Osteoblast (primary cell): ENCODE results near the gene C1orf141. TPM values are rescaled to one million over a fixed set of nuclear protein-coding genes. Genes with fewer than 3 reads are reported as not detected.

ENCODE experiments used
- DNase-seq: peaks from one replicate; pipeline ENCODE4 v3.0.0; 2011; ENCODE audit warnings: low spot score, mixed read lengths; ENCODE audit not compliant: insufficient read length; ENCODE audit errors: missing footprints
- H2AFZ ChIP-seq: 2 replicates; pipeline ENCODE4 v1.6.0; 2011; ENCODE audit warnings: mild to moderate bottlenecking, low read length
- H3K27ac ChIP-seq: 2 replicates; pipeline ENCODE4 v1.5.1; 2011; ENCODE audit warnings: mild to moderate bottlenecking, low read depth, low read length, moderate library complexity
- H3K27me3 ChIP-seq: 2 replicates; pipeline ENCODE4 v1.6.0; 2012; ENCODE audit warnings: mild to moderate bottlenecking, control low read depth, inconsistent platforms, low read length, moderate library complexity; ENCODE audit not compliant: insufficient read depth
- H3K36me3 ChIP-seq: 2 replicates; pipeline ENCODE4 v1.5.1; 2011; ENCODE audit warnings: mild to moderate bottlenecking, low read length, control low read depth, moderate library complexity; ENCODE audit not compliant: insufficient read depth
- H3K4me1 ChIP-seq: 2 replicates; pipeline ENCODE4 v1.5.1; 2011; ENCODE audit warnings: mild to moderate bottlenecking, low read length, control low read depth, moderate library complexity; ENCODE audit not compliant: insufficient read depth
- H3K4me2 ChIP-seq: 2 replicates; pipeline ENCODE4 v1.6.0; 2011; ENCODE audit warnings: mild to moderate bottlenecking, low read length; ENCODE audit not compliant: insufficient read depth
- H3K4me3 ChIP-seq: fragments of 200-600 bp; sonication (generic); 3 replicates; pipeline ENCODE4 v1.5.1; 2012; ENCODE audit warnings: mild to moderate bottlenecking, low read length, inconsistent platforms; ENCODE audit not compliant: insufficient read depth
- H3K79me2 ChIP-seq: 2 replicates; pipeline ENCODE4 v1.6.0; 2012; ENCODE audit warnings: mild to moderate bottlenecking, low read length, control low read depth, inconsistent platforms; ENCODE audit not compliant: insufficient read depth
- H3K9me3 ChIP-seq: 2 replicates; pipeline ENCODE4 v1.5.1; 2011; ENCODE audit warnings: low read depth, low read length, control low read depth
- H4K20me1 ChIP-seq: 2 replicates; pipeline ENCODE4 v1.6.0; 2012; ENCODE audit warnings: mild to moderate bottlenecking, low read length, control low read depth; ENCODE audit not compliant: insufficient read depth
- CTCF ChIP-seq: IDR thresholded peaks from 2 replicates; pipeline ENCODE4 v1.5.1; 2011; ENCODE audit warnings: mild to moderate bottlenecking, low read depth, low read length, moderate library complexity; ENCODE audit errors: extremely low read depth
- total RNA-seq: library from RNA; depleted of rRNA; stranded (reverse); fragments of >200 nt; gene quantifications from 2 replicates; pipeline ENCODE4 v1.2.3, GENCODE V29; 2012

The C1orf141 gene
- total RNA-seq, 1 donor, result not detected

DNA sequence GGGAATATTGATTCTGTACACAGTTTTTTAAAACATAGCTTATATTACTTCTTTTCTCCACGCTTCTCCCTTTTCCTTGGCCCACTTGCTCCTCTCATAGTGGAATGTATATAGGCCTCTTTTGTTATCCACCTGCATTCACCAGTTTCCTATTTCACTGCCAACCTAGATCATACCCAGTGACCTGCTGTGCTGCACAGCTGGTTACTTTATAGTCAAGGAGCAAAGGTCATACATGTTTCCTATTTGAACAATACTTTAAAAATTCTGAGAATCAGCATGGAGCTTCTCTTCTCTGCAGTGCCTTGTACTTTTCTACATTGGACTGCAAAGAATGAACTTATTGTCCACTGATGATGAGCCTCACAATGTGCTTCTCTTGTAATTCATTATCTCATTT lies 76.5 kb downstream of the C1orf141 start:
- H3K27me3 ChIP-seq, result no peaks in the 10 kb centered on the region
- H3K27ac ChIP-seq, result no peak overlapping the region
- no peak overlapping the region for H3K4me3 ChIP-seq
- no peaks in the 10 kb centered on the region for H3K36me3 ChIP-seq
- no peak for DNase-seq
- peaks cover 32% of the 10 kb centered on the region for H3K4me1 ChIP-seq
- TF ChIP-seq CTCF, result no peak
- H3K79me2 ChIP-seq, result peaks cover 2% of the 10 kb centered on the region
- H2AFZ ChIP-seq, result no peak overlapping the region
- no peaks in the 10 kb centered on the region for H4K20me1 ChIP-seq
- no peak overlapping the region for H3K4me2 ChIP-seq
- no peaks in the 10 kb centered on the region for H3K9me3 ChIP-seq

DNA sequence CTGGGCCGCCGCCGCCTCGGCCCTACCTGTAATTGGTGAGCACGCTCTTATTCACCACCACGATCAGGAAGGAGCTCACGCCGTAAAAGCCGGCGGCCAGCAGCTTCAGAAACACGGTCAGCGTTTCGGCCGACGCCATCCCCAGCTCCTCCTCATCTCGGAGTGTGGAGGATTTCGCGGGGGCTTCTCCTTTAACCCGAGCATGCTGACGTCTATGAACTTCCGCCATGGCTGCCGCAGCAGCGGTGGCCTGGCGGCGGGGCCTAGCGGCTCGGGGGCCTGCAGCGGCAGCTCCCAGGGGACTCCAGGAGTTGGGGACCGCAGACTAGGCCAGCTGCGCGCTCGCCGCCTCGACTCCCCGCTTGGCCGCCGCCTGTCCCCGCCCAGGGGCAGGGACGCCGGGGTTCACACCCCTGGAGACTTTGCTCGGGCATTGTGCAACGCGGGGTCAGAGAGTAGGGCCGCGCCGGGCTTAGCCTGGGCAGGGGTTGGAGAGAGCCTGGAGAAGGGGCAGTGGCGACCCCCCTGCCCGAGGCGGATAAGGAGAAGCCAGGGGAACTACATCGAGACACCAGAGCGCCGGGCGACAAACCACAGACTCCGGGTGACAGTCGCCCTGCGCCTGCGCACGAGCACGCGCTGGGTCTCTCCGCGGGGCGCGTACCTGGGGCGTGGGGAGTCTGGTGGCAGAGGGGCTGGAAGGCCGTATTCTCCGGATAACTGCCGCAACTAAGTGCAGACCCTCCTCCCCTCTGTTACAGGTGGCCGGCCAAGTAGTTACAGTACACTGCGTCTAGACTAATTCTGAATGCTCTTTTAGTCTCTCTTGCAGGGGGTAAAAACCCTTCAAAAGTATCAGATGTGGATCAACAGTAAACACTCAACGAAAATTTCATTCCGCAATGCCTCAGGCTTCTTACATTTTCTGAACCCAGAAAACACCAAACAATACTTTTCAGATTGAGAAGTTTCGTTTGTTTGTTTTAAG lies 80.7 kb downstream of the C1orf141 start, which contains the start of gene SLC35D1:
Gene SLC35D1, minus strand, starts transcription at position 364 of the 988 bp plus-strand sequence. Its CDS starts 135 bp downstream, at position 229.
- Histone ChIP-seq H3K79me2 (peaks cover 30% of the 10 kb centered on the region), H3K4me3 (peak within 1 kb of the TSS; percentile 87), H3K36me3 (peaks cover 17% of the 10 kb centered on the region), H3K4me2 (peak within 1 kb of the TSS; percentile 97), H3K9me3 (no peaks in the 10 kb centered on the region), H3K4me1 (peaks cover 17% of the 10 kb centered on the region), H2AFZ (peak within 1 kb of the TSS; percentile 91), H4K20me1 (peaks cover 4% of the 10 kb centered on the region), H3K27me3 (no peaks in the 10 kb centered on the region), H3K27ac (peak within 1 kb of the TSS; percentile 60)
- DNase-seq, result peak; percentile 92
- TF ChIP-seq CTCF, result no peak

DNA sequence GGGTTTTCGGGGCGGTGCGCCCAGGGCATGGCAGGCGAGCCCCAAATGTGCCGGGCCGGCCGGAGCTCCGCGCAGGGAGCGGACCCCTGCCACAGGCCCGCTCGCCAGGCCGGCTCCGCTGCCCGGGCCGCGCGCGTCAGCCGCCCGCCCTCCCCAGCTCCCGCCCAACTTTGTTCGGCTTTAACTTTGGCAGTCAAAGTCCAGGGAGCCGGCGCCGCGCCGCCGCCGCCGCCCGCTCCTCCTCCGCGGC lies 81.3 kb downstream of the C1orf141 start:
- H3K4me1 ChIP-seq, result peaks cover 11% of the 10 kb centered on the region
- H3K4me3 ChIP-seq, result peak overlapping the region; percentile 87
- peaks cover 22% of the 10 kb centered on the region for H3K36me3 ChIP-seq
- TF ChIP-seq CTCF, result no peak
- H2AFZ ChIP-seq, result peak overlapping the region; percentile 91
- H3K9me3 ChIP-seq, result no peaks in the 10 kb centered on the region
- peak; percentile 95 for DNase-seq
- H3K4me2 ChIP-seq, result peak overlapping the region; percentile 97
- H4K20me1 ChIP-seq, result peaks cover 4% of the 10 kb centered on the region
- H3K79me2 ChIP-seq, result peaks cover 30% of the 10 kb centered on the region
- no peaks in the 10 kb centered on the region for H3K27me3 ChIP-seq
- H3K27ac ChIP-seq, result peak overlapping the region; percentile 60
